Natural killer cell (primary cell): ENCODE data around the gene HCFC2. TPM values are rescaled to one million over a fixed set of nuclear protein-coding genes. Genes with fewer than 3 reads are reported as not detected.

ENCODE experiments used
- ATAC-seq, 3 donors: fragments of 150-1000 bp in 2 of 3; fragments of 200-7000 bp in 1 of 3; cut with Tn5 transposase; 1 replicate in 1 of 3; 2 replicates in 2 of 3; pipeline ENCODE4 v1.10.0; 2021; ENCODE audit warnings: mild to moderate bottlenecking in 2 of 3, moderate library complexity in 2 of 3
- DNase-seq, 2 donors: peaks; one replicate each; pipeline versions ENCODE4 v3.0.0 to v3.0.0-alpha.2; 2013 to 2021; ENCODE audit warnings: mixed read lengths in 1 of 2
- H3K27ac ChIP-seq: one replicate; pipeline ENCODE4 v1.5.1; 2013; ENCODE audit warnings: mild to moderate bottlenecking, low read length
- H3K27me3 ChIP-seq: one replicate; pipeline ENCODE4 v1.6.1; 2013; ENCODE audit warnings: low read length; ENCODE audit not compliant: control insufficient read depth, insufficient read depth
- H3K36me3 ChIP-seq: one replicate; pipeline ENCODE4 v1.6.1; 2013; ENCODE audit warnings: low read length; ENCODE audit not compliant: control insufficient read depth, insufficient read depth
- H3K4me1 ChIP-seq: one replicate; pipeline ENCODE4 v1.6.1; 2013; ENCODE audit warnings: low read length; ENCODE audit not compliant: control insufficient read depth, insufficient read depth
- H3K4me3 ChIP-seq: one replicate; pipeline ENCODE4 v1.5.1; 2013; ENCODE audit warnings: low read length
- H3K9me3 ChIP-seq: one replicate; pipeline ENCODE4 v1.6.1; 2013; ENCODE audit warnings: low read length; ENCODE audit not compliant: control insufficient read depth, insufficient read depth
- H3K27ac Mint-ChIP-seq, 2 donors: one replicate each; pipeline ENCODE4 v1.8.0; 2022; ENCODE audit warnings: mild to moderate bottlenecking in 2 of 2, mixed read lengths in 2 of 2, moderate library complexity in 1 of 2
- H3K27me3 Mint-ChIP-seq, 2 donors: one replicate each; pipeline ENCODE4 v1.8.0; 2022; ENCODE audit warnings: low read depth in 2 of 2, mixed read lengths in 2 of 2
- H3K36me3 Mint-ChIP-seq: one replicate; pipeline ENCODE4 v1.8.0; 2022; ENCODE audit warnings: mixed read lengths
- H3K4me1 Mint-ChIP-seq, 2 donors: one replicate each; pipeline ENCODE4 v1.8.0; 2022; ENCODE audit warnings: mixed read lengths in 2 of 2
- H3K4me3 Mint-ChIP-seq: one replicate; pipeline ENCODE4 v1.8.0; 2022; ENCODE audit warnings: mild to moderate bottlenecking, moderate library complexity, mixed read lengths
- H3K9me3 Mint-ChIP-seq, 2 donors: one replicate each; pipeline ENCODE4 v1.8.0; 2022; ENCODE audit warnings: mixed read lengths in 2 of 2
- WGBS: methylation state at CpG from one replicate; pipeline ENCODE4 v1.1.7; 2013; ENCODE audit warnings: missing lambda C conversion rate; ENCODE audit not compliant: insufficient coverage; 5-methylcytosine and 5-hydroxymethylcytosine counted together
- intact Hi-C: fragments of 100-400 bp; cut with micrococcal nuclease; formaldehyde crosslinking; loops from one replicate; pipeline ENCODE4 v1.14.2; 2022
- total RNA-seq, 4 donors: library from RNA; stranded (reverse); fragments of 120-200 nt in 1 of 4; gene quantifications; one replicate each; pipeline versions ENCODE4 v1.2.3 to v1.2.4, GENCODE V29; 2013 to 2022
- TF ChIP-seq, protein P1 (sequence below): fragments of 200-600 bp; IDR thresholded peaks from one replicate; pipeline ENCODE4 v1.8.0; 2022; ENCODE audit warnings: antibody characterized with exemption

Gene HCFC2
- total RNA-seq, 3 donors from 2014 or later (not counting 1 experiment from before 2014, with no cell fraction given): 20.3 to 24.4 (median 23.8) TPM

GRCh38 chr12:104132351-104132956 lies 68.1 kb downstream of the HCFC2 start:
- Mint-ChIP-seq H3K27me3 (no peaks in the 10 kb centered on the region), H3K4me1 (peaks cover 14 to 19% of the 10 kb centered on the region in 2 donors), H3K27ac (peak overlapping the region in 1 of 2 donors; percentile 3), H3K9me3 (no peaks in the 10 kb centered on the region), H3K36me3 (no peaks in the 10 kb centered on the region), H3K4me3 (no peak overlapping the region)
- TF ChIP-seq, protein P1, sequence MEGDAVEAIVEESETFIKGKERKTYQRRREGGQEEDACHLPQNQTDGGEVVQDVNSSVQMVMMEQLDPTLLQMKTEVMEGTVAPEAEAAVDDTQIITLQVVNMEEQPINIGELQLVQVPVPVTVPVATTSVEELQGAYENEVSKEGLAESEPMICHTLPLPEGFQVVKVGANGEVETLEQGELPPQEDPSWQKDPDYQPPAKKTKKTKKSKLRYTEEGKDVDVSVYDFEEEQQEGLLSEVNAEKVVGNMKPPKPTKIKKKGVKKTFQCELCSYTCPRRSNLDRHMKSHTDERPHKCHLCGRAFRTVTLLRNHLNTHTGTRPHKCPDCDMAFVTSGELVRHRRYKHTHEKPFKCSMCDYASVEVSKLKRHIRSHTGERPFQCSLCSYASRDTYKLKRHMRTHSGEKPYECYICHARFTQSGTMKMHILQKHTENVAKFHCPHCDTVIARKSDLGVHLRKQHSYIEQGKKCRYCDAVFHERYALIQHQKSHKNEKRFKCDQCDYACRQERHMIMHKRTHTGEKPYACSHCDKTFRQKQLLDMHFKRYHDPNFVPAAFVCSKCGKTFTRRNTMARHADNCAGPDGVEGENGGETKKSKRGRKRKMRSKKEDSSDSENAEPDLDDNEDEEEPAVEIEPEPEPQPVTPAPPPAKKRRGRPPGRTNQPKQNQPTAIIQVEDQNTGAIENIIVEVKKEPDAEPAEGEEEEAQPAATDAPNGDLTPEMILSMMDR: no peak
- intact Hi-C loops: no loop called here
- DNase-seq (no peak), ATAC-seq (no peak)
- H3K9me3 ChIP-seq: no peaks in the 10 kb centered on the region
- H3K27ac ChIP-seq: no peak overlapping the region
- H3K36me3 ChIP-seq: peaks cover 35% of the 10 kb centered on the region
- no peak overlapping the region for H3K4me3 ChIP-seq
- H3K27me3 ChIP-seq: no peaks in the 10 kb centered on the region
- peaks cover 6% of the 10 kb centered on the region for H3K4me1 ChIP-seq
- WGBS: 95% methylated on average over 7 of the region's 7 CpGs

DNA sequence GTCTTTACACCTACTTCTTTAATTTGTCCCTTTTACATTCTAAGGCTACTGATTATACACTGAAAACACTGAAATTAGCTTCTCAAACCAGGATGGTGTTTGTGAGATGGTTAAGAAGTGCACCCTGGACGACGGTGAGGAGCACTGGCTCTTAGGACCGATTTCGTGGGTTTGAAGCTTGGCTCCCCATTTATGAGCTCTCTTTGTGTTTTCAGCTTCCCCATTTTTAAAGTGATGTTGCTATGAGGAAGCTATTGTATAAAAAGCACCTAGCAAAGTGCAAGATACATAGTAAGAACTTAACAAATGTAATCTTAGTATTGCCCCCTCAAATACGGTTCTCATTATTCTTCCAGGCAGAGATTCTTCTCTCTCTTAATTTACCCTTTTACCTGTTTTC lies 69.0 kb downstream of the HCFC2 start:
- TF ChIP-seq, protein P1: no peak
- H3K27ac Mint-ChIP-seq: no peak overlapping the region
- WGBS: 75% methylated on average over 4 of the region's 5 CpGs
- H3K36me3 ChIP-seq: peaks cover 28% of the 10 kb centered on the region
- H3K27me3 ChIP-seq: no peaks in the 10 kb centered on the region
- no peak overlapping the region for H3K27ac ChIP-seq
- peaks cover 14 to 19% of the 10 kb centered on the region in 2 donors for H3K4me1 Mint-ChIP-seq
- DNase-seq (no peak), ATAC-seq (no peak)
- no peak overlapping the region for H3K4me3 ChIP-seq
- H3K4me1 ChIP-seq: peaks cover 6% of the 10 kb centered on the region
- H3K4me3 Mint-ChIP-seq: no peak overlapping the region
- no peaks in the 10 kb centered on the region for H3K9me3 Mint-ChIP-seq
- H3K36me3 Mint-ChIP-seq: no peaks in the 10 kb centered on the region
- H3K27me3 Mint-ChIP-seq: no peaks in the 10 kb centered on the region
- intact Hi-C loops: no loop called here
- H3K9me3 ChIP-seq: no peaks in the 10 kb centered on the region

DNA sequence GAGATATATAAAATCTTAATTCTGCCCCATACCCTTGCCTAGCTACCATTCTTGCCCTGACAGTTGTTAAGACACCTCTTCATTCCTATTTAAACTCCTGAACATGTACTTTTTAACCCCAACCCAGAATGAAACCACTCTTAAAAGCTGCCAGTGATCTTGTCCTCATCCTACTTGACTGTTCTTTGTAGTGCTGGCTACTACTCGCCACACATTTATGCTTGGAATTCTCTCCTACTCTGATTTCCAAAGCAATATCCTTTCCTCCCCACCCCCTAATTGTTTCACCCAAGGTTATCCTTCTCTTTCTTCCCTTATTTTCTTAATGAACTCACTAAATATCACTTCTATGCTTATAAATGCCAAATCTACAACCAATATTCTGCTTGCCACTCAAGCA lies 69.5 kb downstream of the HCFC2 start:
- no peak overlapping the region for H3K4me3 Mint-ChIP-seq
- H3K36me3 ChIP-seq: peaks cover 26% of the 10 kb centered on the region
- 93% methylated on average over 1 of the region's 1 CpG for WGBS

More for the DNA sequence above, 69.5 kb downstream of the HCFC2 start:
- Histone ChIP-seq H3K4me3 (no peak overlapping the region), H3K27me3 (no peaks in the 10 kb centered on the region), H3K27ac (no peak overlapping the region), H3K9me3 (no peaks in the 10 kb centered on the region), H3K4me1 (peaks cover 12% of the 10 kb centered on the region)
- ATAC-seq (no peak), DNase-seq (no peak)
- intact Hi-C loops: no loop called here
- H3K27me3 Mint-ChIP-seq: no peaks in the 10 kb centered on the region
- TF ChIP-seq, protein P1: no peak
- no peaks in the 10 kb centered on the region for H3K36me3 Mint-ChIP-seq
- H3K9me3 Mint-ChIP-seq: no peaks in the 10 kb centered on the region
- H3K4me1 Mint-ChIP-seq: peaks cover 14 to 19% of the 10 kb centered on the region in 2 donors
- no peak overlapping the region for H3K27ac Mint-ChIP-seq
